KMS-11 (cell line): Measurements from ENCODE around the gene SLC6A4.

Experiments used
- H2AFZ ChIP-seq: fragments of 200-600 bp; sonication (generic); 2 replicates; pipeline ENCODE4 v1.6.1; 2016; ENCODE audit warnings: antibody characterized with exemption, mixed run types, low read depth
- H3K27ac ChIP-seq: fragments of 200-600 bp; sonication (generic); 2 replicates; pipeline ENCODE4 v1.6.1; 2016; ENCODE audit warnings: mild to moderate bottlenecking, mixed run types
- H3K27me3 ChIP-seq: fragments of 200-600 bp; sonication (generic); 2 replicates; pipeline ENCODE4 v1.6.1; 2017; ENCODE audit warnings: mild to moderate bottlenecking, low read depth, mixed run types, moderate library complexity; ENCODE audit not compliant: insufficient read depth
- H3K36me3 ChIP-seq: fragments of 200-600 bp; sonication (generic); 2 replicates; pipeline ENCODE4 v1.6.1; 2017; ENCODE audit warnings: mild to moderate bottlenecking, mixed run types; ENCODE audit not compliant: insufficient read depth
- H3K4me1 ChIP-seq: fragments of 200-600 bp; sonication (generic); 2 replicates; pipeline ENCODE4 v1.6.1; 2016; ENCODE audit warnings: mild to moderate bottlenecking, low read depth, mixed run types; ENCODE audit not compliant: poor library complexity, severe bottlenecking
- H3K4me2 ChIP-seq: fragments of 200-600 bp; sonication (generic); 2 replicates; pipeline ENCODE4 v1.7.0; 2016; ENCODE audit warnings: mild to moderate bottlenecking, mixed run types
- H3K4me3 ChIP-seq: fragments of 200-600 bp; sonication (generic); IDR thresholded peaks from 2 replicates; pipeline ENCODE4 v1.6.1; 2017; ENCODE audit warnings: low read depth, low read length, mixed read lengths; ENCODE audit not compliant: insufficient read depth
- H3K79me2 ChIP-seq: fragments of 200-600 bp; sonication (generic); 2 replicates; pipeline ENCODE4 v1.6.1; 2016; ENCODE audit warnings: low read depth, mixed run types; ENCODE audit not compliant: insufficient read depth
- H3K9ac ChIP-seq: fragments of 200-600 bp; sonication (generic); 2 replicates; pipeline ENCODE4 v1.6.1; 2016; ENCODE audit warnings: mild to moderate bottlenecking, mixed run types
- H4K20me1 ChIP-seq: fragments of 200-600 bp; sonication (generic); 2 replicates; pipeline ENCODE4 v1.6.1; 2016; ENCODE audit warnings: mild to moderate bottlenecking, mixed run types; ENCODE audit not compliant: insufficient read depth
- CTCF ChIP-seq: fragments of 200-600 bp; sonication (generic); conservative IDR thresholded peaks from 2 replicates; pipeline ENCODE4 v1.6.1; 2017; ENCODE audit warnings: low read depth, mild to moderate bottlenecking, antibody characterized with exemption, low read length, moderate library complexity, mixed read lengths

SLC6A4 gene

GRCh38 chr17:30263552-30264333 is 28.2 kb upstream of the SLC6A4 start:
- Histone ChIP-seq H2AFZ (no peak overlapping the region), H3K27me3 (no peaks in the 10 kb centered on the region), H3K9ac (no peak overlapping the region), H3K27ac (no peak overlapping the region), H3K4me1 (peaks cover 19% of the 10 kb centered on the region), H3K4me3 (no peak overlapping the region), H3K36me3 (no peaks in the 10 kb centered on the region; the same call in 1 of the 2 replicates), H4K20me1 (no peaks in the 10 kb centered on the region), H3K79me2 (no peaks in the 10 kb centered on the region), H3K4me2 (no peak overlapping the region)
- no peak for TF ChIP-seq CTCF

- Histone ChIP-seq H3K79me2 (no peaks in the 10 kb centered on the region), H3K4me1 (peaks cover 27% of the 10 kb centered on the region), H3K27me3 (no peaks in the 10 kb centered on the region), H3K4me3 (no peak overlapping the region), H3K36me3 (no peaks in the 10 kb centered on the region; the same call in 1 of the 2 replicates), H2AFZ (no peak overlapping the region), H4K20me1 (no peaks in the 10 kb centered on the region), H3K27ac (no peak overlapping the region), H3K4me2 (no peak overlapping the region), H3K9ac (no peak overlapping the region)
- no peak for TF ChIP-seq CTCF
Observed at GRCh38 chr17:30256756-30257506, 21.4 kb upstream of the SLC6A4 start.

GRCh38 chr17:30254150-30254549 is 18.7 kb upstream of the SLC6A4 start:
- H3K4me3 ChIP-seq, result no peak overlapping the region
- no peak overlapping the region for H3K4me2 ChIP-seq
- no peak overlapping the region for H2AFZ ChIP-seq
- H3K4me1 ChIP-seq, result peaks cover 13% of the 10 kb centered on the region
- H4K20me1 ChIP-seq, result no peaks in the 10 kb centered on the region
- TF ChIP-seq CTCF, result no peak
- H3K9ac ChIP-seq, result no peak overlapping the region
- H3K36me3 ChIP-seq, result no peaks in the 10 kb centered on the region
- H3K27ac ChIP-seq, result no peak overlapping the region
- no peaks in the 10 kb centered on the region for H3K27me3 ChIP-seq
- H3K79me2 ChIP-seq, result no peaks in the 10 kb centered on the region

GRCh38 chr17:30253312-30253711 is 17.8 kb upstream of the SLC6A4 start:
- H3K4me1 ChIP-seq, result peaks cover 4% of the 10 kb centered on the region
- no peak overlapping the region for H3K27ac ChIP-seq
- TF ChIP-seq CTCF, result no peak
- no peak overlapping the region for H2AFZ ChIP-seq
- no peaks in the 10 kb centered on the region for H4K20me1 ChIP-seq
- no peaks in the 10 kb centered on the region for H3K36me3 ChIP-seq
- no peak overlapping the region for H3K4me3 ChIP-seq
- no peaks in the 10 kb centered on the region for H3K79me2 ChIP-seq
- H3K27me3 ChIP-seq, result no peaks in the 10 kb centered on the region
- no peak overlapping the region for H3K9ac ChIP-seq
- no peak overlapping the region for H3K4me2 ChIP-seq
